Dedifferentiated amniotic fluid mesenchymal stem cell (primary cell): ENCODE results near the gene C10orf71.

Experiments
- DNase-seq: peaks from one replicate; pipeline ENCODE4 v3.0.0-alpha.2; 2016; ENCODE audit errors: extremely low spot score

C10orf71 gene

DNA sequence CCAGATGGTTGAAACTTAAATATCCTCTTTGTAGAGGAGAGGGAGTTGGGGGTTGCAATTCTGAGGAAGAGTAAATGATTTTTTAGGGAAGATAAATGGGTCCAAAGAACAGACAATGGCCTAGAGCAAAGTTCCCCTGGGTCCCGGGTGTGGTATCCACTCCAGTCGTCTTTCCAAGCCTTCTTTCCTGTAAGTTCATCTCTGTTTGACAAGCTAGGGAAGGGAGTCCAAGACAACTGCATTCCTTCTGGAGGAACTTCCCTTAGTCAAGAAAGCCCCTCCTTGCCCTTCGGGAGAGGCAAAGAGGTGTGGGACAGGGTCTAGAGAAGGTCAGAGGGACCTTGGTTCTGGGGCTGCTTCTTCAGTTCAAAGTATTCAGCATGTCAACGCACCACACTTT lies 33.4 kb downstream of the C10orf71 start:
- DNase-seq: no peak

DNA sequence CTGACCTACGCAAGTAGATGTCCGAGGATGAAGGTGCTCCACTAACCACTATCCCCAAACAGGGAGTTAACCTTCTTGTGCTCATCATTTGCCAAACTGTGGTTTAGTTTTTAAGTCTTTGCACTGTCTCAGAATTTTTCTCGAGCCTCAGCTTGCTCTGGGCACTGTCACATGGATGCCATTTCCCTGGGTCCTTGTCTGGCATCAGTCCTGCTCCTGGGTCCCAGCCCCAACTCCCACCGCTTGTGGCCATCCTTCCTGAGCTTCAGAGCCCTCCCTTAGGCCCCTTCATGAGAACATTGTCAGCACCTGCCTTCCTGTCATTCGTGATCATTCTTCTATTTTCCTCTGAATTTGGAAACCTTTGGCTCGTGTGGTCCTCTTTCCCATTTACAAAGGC lies 33.8 kb downstream of the C10orf71 start:
- no peak for DNase-seq

DNA sequence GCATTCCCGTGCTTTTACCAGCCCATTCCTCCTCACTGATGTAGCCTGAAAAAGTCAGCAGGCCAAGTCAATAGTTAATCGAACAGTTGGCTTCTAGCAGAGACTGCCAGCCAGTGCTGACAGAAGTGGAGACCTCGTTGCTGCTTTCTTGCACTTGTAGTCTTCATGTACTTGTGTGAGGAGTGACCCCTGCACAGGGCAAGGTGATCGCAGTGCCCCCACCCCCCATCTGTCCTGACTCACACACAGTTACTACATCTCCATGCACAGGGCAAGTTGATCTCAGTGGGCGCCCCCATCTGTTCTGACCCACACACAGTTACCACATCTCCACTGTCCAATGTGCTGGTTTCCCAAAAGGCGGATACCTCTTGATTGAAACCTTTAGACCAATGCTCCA lies 34.2 kb downstream of the C10orf71 start:
- no peak for DNase-seq

DNA sequence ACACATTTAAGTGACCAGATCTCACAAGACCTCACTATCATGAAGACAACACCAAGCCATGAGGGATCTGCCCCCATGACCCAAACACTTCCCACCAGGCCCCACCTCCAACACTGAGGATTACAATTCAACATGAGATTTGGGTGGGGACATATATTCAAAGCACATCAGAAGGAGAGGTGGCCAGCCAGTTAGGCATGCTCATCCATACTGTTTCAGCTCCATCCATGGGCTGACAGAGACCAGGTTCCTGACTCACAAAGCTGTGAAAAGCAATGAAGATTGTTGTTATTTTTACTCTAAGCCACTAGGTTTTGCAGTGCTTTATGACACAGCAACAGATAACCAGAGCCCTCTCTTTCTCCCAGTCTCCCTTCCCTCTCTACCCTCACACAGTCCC lies 36.0 kb downstream of the C10orf71 start:
- DNase-seq: no peak

DNA sequence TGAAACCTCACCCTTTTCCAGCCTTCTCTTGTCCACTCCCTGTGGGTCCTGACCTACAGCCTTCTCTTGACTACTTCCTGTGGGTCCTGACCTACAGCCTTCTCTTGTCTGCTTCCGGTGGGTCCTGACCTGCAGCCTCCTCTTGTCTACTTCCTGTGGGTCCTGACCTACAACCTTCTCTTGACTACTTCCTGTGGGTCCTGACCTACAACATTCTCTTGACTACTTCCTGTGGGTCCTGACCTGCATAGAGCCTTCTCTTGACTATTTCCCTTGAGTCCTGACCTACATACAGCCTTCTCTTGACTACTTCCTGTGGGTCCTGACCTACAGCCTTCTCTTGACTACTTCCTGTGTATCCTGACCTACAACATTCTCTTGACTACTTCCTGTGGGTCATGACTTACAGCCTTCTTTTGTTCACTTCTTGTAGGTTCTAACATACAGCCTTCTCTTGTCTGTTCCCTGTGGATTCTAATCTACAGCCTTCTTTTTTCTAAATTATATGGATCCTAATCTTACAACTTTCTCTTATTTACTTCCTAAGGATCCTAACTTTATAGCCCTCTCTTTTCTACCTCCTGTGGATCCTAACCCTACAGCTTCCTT lies 36.5 kb downstream of the C10orf71 start:
- DNase-seq: no peak

DNA sequence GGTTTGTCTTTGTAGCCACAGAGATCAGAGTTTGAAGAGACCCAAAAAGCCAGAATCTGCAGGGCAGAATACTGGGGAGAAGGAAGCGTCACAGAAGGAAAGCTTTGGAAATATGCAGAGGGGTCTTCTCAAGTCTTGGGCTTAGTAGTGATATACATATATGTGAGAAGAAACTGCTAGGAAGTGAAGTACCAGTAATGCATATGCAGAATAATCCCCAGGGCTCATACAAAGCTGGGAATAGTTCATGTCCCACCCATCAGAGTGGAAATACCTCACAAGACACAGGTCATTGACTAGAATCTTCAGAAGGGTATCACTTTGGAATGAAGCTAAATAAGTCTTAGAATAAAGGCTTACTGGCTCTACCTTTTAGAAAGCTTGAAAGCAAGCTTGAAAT lies 39.6 kb downstream of the C10orf71 start:
- DNase-seq: no peak

DNA sequence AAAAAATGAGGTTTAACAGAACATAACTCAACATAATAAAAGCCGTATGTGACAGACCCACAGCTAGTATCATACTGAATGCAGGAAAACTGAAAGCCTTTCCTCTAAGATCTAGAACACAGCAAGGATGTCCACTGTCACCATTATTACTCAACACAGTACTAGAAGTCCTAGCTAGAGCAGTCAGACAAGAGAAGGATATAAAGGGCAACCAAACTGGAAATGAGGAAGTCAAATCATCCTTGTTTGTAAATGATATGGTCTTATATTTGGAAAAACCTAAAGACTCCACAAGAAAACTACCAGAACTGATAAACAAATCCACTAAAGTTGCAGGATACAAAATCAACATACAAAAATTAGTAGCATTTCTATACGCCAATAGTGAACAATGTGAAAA lies 45.9 kb downstream of the C10orf71 start:
- no peak for DNase-seq

DNA sequence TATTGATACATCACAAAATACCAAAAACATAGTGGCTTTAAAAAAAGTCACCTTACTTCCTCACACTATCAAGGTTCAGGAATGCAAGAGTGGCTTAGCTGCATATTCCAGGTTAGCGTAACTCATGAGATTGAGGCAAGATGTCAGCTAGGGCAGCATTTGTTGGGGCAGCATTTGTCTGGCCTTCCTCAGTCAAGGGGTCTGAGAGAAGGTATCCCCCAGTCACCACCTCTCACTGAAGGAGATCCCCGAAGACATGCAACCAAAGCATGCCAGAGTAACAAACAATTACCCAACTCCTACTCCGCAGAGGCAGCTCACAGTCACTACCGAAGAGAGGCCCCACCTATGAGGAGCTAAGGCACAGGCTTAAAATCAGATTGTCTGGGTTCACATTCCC lies 48.4 kb downstream of the C10orf71 start:
- no peak for DNase-seq

DNA sequence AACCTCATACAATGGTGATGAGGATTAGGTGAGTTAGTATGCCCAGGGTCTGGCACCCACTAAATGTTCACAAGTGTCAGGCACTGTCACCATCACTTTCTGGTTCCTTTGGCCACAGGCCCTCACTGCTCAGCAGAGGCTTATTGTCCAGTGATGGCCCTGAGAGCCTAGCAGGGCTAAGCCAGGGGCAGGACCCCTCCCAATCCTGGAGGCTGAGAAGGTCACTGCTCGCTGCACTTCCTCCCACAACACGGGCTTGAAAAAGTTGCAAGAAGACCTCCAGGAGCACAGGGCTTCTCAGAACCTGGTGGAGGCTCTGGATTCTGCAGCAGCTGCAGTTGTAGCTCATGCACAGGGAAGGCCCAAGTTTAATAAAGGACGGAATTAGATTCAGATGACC lies 48.9 kb downstream of the C10orf71 start:
- DNase-seq: no peak

DNA sequence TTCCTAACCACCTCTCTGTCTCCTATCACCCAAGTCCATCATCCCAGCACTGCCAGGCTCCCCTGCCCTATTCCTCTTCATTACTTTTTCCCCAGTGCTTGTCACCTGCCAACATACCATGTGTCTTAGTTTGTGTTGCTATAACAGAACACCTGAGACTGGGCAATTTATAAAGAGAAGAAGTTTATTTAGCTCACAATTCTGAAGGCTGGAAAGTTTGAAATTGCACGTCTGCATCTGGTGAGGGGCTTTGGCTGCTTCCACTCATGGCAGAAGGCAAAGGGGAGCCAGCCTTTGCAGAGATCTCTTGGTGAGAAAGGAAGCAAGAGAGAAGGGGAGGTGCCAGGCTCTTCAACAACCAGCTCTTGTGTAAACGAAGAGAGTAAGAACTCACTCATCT lies 49.6 kb downstream of the C10orf71 start:
- DNase-seq: no peak

DNA sequence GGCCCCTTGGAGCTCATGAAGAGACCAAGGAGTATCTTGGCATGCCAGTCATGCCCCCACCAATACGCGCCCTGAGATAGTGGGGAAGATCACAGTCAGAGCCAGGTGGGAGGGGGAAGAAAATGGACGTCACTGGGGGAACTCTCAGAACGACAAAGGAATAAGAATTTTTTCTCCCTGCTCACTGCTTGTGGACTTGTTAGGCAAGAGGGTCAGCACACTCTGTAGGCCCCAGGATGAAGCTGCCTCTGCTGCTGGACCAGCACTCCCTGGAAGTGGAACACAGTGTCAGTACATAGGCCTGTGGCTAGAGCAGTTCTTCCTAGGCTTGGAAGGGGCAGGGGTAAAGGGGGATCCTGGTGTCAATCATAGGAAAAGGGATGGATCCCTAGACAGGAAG lies 50.4 kb downstream of the C10orf71 start:
- DNase-seq: no peak

DNA sequence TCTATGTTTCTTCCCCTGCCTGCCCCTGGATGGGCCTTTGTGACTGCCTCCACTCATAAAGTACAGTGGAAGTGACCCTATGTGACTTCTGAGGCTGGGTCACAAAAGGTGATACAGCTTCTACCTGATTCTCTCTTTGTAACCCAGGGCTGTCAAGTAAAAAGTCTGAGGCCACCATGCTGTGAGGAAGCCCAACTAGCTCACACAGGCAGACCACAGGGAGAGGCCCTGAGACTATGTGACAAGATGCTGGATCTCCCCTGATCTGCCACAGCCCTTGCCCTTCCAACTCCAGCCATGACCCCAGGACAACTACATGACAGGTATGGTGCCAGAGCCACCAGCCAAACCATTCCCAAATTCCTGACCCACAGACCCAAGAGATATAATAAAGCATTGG lies 51.2 kb downstream of the C10orf71 start:
- DNase-seq: no peak

DNA sequence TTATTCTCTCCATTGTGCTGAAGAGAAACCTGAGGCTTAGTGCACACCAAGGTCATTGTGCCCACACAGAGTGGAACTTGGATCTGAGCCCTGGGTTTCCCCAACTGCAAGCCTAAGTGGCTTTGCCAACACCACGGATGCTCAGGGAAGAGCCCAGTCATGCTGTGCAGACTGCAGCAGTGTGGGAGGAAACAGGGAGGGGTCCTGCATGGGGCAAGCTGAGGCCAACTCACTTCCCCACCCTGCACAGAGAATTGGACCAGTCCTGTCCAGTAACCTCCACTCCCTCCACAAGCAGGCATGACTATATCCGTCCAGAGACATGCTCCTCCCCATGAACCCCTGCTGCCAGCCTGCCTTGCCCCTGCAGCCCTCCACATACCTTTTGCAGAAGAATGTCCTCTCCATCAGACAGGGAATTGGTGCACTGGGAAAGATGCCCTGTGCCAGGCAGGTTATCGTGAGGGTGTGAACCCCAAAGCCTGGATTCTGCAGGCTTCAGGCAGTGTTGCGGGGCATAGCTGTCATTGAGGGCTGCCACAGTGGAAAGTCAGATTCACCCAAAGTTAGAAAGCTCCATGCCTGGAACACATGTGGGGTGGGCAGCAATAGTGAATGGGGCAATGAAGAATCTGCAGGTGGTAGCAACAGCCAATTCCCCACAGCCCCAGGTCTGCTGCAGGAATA lies 52.0 kb downstream of the C10orf71 start:
- DNase-seq: no peak

DNA sequence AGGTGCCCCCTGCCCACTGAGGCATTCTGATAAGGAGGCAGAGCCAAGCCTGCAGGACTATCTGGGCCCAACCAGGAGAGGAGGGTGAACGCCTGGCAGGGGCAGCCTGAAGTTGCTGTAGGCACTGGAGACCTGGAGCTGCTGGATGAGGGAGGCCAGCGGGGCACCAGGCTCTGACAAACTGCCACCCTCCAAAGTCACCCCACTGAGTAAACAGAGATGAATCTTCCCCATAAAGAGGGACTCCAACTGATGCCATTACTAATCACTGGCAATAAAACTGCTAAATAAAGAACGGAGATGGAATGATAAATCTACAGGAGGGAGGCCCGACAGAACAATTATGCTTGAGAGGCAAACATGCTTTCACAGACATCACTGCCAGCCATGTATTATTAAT lies 52.7 kb downstream of the C10orf71 start:
- no peak for DNase-seq

DNA sequence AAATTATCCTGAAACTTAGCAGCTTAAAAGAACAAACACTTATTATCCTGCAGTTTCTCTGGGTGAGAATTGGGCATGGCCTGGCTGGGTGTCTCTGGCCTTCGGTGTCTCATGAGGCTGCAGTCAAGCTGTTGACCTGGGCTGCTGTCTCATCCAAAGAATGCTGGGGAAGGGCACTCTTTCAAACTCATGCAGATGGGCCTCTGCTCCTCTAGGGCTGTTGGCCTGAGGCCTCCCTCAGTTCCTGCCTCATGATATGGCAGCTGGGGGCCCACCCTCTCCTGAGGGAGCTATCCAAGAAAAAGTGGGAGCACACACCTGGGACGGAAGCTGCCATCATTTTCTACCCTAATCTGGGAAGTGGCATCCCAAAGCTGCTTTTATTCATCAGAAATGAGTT lies 53.4 kb downstream of the C10orf71 start:
- no peak for DNase-seq

DNA sequence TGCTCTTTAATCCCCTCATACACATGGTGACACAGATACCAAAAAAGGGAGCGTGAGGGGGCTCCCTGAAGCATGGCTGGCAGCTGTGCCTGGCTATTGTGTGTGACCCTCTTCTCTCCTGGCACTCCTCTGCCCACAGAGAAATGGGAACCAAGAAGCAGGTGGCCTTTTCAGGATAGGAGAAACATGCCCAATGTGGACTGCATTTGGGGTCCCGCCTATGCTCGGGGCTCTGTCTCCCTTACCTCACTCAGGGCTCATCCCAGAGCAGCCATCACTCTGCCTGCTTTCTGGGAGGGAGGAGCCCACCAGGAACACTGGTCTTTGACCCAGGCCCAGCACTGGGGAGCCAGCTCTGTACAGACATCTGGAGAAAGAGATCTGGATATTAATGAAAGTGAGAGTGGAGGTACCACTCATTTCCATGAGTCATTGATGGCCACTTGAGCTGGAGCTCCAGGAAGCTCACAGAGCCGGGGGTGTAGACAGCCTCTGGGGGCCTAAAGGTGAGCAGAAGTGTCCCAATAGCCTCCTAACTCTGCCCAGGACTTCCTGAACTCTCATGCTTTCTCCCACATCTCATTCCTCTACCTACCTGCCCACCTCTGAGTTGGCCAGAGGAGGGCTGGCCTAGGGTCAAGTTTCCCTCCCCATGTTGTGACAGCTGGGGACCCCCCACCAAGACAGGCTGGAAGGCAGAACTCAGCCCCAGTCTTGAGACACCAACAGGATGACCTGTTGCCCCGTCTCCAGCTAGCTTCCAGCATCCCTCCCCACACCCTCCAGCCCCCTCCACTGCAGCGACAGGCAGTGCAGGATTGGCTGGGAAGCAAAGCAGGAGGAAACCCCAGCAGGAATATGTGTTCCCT lies 54.3 kb downstream of the C10orf71 start:
- DNase-seq: no peak

DNA sequence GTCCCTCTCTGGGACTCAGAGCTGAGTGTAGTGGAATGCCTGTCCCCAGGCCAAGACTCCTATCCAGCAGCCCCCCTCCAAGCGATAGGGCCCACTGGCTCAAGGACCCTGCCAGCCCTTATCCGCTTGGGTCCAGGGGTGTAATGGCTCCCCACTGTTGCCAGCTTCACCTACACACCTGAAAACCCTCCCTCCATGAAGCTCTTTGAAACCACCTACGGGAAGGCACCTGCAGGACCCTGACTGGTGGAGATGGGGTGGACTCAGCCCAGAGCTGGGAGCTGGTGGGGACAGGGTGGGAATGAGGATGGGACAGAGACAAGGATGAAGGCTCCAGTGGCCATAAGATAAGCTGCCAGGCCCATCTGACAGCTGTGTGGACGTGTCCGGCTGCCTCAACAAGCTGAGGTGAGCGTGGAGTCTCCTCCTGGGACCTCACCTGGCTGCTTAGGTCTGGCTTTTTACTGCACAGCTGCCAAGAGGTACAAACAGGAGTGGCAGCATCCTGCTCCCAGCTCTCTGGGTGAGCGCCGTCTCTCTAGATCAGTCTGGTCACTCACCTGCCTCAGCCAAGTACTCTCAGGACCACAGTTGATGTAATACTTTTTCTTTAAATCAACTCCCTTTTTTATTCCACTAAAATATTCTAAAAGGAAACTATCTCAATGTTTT lies 55.1 kb downstream of the C10orf71 start:
- no peak for DNase-seq

DNA sequence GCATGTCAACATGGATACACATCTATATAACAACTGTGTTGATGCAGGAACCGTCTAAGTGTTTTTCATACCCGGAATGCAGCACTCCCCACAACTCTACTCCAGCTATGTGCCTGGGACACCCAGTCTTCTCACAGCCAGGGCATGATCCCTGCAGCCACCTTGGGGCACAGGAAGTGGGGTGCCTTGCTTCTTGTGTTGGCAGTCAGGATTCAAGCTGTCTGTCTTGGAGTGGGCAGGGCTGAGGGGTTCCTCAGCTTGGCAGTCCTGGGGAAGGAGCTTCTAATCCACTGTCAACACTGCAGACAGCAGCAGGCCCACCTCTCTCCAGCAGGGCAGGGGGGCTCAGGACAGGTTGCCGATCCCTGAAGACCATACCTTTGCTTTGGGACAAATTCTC lies 55.6 kb downstream of the C10orf71 start:
- no peak for DNase-seq

DNA sequence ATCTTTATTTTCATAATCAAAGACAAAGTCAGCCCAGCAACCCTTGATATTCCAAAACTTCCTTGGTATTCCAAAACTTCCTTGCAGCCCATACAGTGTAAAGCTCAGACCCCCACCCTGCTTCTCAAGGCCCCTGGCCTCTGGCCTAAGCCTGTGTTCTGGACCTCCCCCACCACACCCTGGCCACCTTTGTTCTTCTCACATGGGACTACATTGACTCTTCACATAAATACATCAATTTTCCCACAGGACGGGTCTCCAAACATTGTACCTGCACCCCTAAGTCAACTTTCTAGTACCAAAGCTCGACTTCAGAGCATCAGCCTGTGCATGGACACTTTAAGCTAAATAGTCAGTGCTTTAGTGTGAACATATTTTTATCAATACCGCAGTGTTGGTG lies 56.3 kb downstream of the C10orf71 start:
- no peak for DNase-seq

DNA sequence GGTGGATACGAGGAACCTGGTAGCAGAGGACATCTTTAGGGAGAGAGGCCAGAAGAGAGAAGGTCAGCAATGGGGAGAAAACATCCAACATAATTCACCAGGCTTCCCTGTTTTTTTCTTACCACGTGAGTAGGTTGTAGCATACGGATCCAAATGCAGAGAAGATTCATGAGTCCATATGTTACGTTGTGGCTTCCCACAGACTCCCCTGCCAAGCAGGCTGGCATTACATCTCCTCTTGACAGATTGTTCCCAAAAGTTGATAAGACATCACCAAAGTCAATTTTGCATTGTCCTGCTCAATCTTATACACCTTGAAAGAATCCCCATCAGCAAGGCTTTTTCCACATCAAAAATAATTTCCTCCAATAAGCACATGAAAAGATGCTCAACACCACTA lies 57.2 kb downstream of the C10orf71 start:
- DNase-seq: no peak

DNA sequence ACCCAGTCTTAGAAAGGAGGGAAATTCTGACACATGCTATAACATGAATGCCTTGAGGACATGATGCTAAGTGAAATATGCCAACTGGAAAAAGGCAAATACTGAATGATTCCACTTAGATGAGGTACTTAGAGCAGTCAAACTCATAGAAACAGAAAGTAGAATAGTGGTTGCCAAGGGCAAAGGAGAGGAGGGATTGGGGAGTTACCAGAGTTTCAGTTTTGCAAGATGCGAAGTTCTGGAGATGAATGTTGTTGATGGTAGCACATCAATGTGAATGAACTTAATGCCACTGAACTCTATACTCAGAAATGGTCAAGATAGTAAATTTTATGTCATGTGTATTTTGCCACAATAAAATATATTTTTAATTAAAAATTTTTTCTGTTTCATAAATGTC lies 58.0 kb downstream of the C10orf71 start:
- no peak for DNase-seq

DNA sequence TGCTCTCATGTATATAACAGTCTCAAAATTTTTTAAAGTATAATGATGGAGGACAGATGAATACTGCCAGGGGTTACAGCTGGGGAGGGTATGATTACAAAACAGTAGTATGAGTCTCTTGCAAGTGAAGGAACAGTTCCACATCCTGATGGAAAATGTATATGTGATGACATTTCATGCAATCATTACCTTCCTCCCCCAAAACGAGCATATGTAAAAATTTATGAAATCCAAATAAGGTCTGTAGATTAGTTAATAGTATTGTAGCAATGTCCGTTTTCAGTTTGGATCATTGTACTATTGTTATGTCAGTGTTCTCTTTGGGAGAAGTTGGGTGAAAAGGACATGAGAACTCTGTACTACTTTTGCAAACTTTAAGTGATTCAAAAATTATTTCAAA lies 58.9 kb downstream of the C10orf71 start:
- DNase-seq: no peak
